HEK293 (cell line): ENCODE results near the gene CREBBP.

ENCODE experiments used
- CTCF ChIA-PET: fragments of 350-600 bp; formaldehyde crosslinking; extraction: SDS; loops from one replicate; lab custom pipeline; 2021; ENCODE audit warnings: antibody characterized with exemption; lab: Yijun Ruan, JAX
- POLR2A ChIA-PET: fragments of 300-600 bp; formaldehyde crosslinking; extraction: SDS; loops from one replicate; lab custom pipeline; 2020; ENCODE audit warnings: antibody characterized with exemption, inconsistent platforms; lab: Yijun Ruan, JAX
- H3K27ac ChIP-seq: fragments of 200-500 bp; sonication (Bioruptor generic); 2 replicates; pipeline ENCODE4 v1.5.1; 2014; ENCODE audit warnings: low read depth, low read length, control low read depth, inconsistent platforms; ENCODE audit errors: extremely low read depth
- H3K36me3 ChIP-seq, 2 experiments: fragments of 200-500 bp in 1 of 2; sonication (Bioruptor generic) in 1 of 2; 1 replicate in 1 of 2; 2 replicates in 1 of 2; pipeline ENCODE4 v1.5.1; 2014 to 2017; ENCODE audit warnings: inconsistent platforms in 2 of 2, low read length in 2 of 2; ENCODE audit not compliant: control insufficient read depth in 2 of 2, insufficient read depth in 1 of 2
- H3K4me1 ChIP-seq: fragments of 200-500 bp; sonication (Bioruptor generic); 2 replicates; pipeline ENCODE4 v1.5.1; 2014; ENCODE audit warnings: mild to moderate bottlenecking, low read length, inconsistent platforms; ENCODE audit not compliant: control insufficient read depth, insufficient read depth
- H3K4me3 ChIP-seq: 2 replicates; pipeline ENCODE4 v1.5.1; 2011; ENCODE audit warnings: low read depth, mild to moderate bottlenecking, control low read depth, low read length, moderate library complexity
- H3K9me3 ChIP-seq: fragments of 200-500 bp; sonication (Bioruptor generic); 2 replicates; pipeline ENCODE4 v1.5.1; 2014; ENCODE audit warnings: low read depth, low read length, inconsistent platforms; ENCODE audit not compliant: control insufficient read depth, insufficient read depth
- MYNN ChIP-seq: fragments of 450-650 bp; formaldehyde crosslinking; IDR thresholded peaks from 2 replicates; pipeline ENCODE4 v1.5.1; 2016; ENCODE audit warnings: missing biosample characterization, missing genetic modification characterization, borderline replicate concordance
- OSR2 ChIP-seq: fragments of 450-650 bp; formaldehyde crosslinking; IDR thresholded peaks from 2 replicates; pipeline ENCODE4 v1.5.1; 2016; ENCODE audit warnings: missing biosample characterization, missing genetic modification characterization
- PRDM1 ChIP-seq: fragments of 450-650 bp; formaldehyde crosslinking; IDR thresholded peaks from 2 replicates; pipeline ENCODE4; 2016; ENCODE audit warnings: missing biosample characterization, missing genetic modification characterization
- ZFHX2 ChIP-seq: fragments of 450-650 bp; formaldehyde crosslinking; conservative IDR thresholded peaks from 2 replicates; pipeline ENCODE4 v1.5.1; 2016; ENCODE audit warnings: missing biosample characterization, missing genetic modification characterization
- ZFP37 ChIP-seq: fragments of 450-650 bp; formaldehyde crosslinking; IDR thresholded peaks from 2 replicates; pipeline ENCODE4 v1.5.1; 2016; ENCODE audit warnings: missing biosample characterization, missing genetic modification characterization
- ZFP69B ChIP-seq: fragments of 450-650 bp; formaldehyde crosslinking; IDR thresholded peaks from 2 replicates; pipeline ENCODE4 v1.5.1; 2016; ENCODE audit warnings: missing biosample characterization, missing genetic modification characterization
- ZNF10 ChIP-seq: fragments of 450-650 bp; formaldehyde crosslinking; IDR thresholded peaks from 2 replicates; pipeline ENCODE4 v1.5.1; 2017; ENCODE audit warnings: missing biosample characterization, missing genetic modification characterization
- ZNF121 ChIP-seq: fragments of 450-650 bp; formaldehyde crosslinking; IDR thresholded peaks from 2 replicates; pipeline ENCODE4 v1.5.1; 2016; ENCODE audit warnings: missing biosample characterization, missing genetic modification characterization
- ZNF138 ChIP-seq: fragments of 450-650 bp; formaldehyde crosslinking; IDR thresholded peaks from 2 replicates; pipeline ENCODE4 v1.5.1; 2016; ENCODE audit warnings: missing biosample characterization, missing genetic modification characterization, borderline replicate concordance
- ZNF146 ChIP-seq: fragments of 450-650 bp; formaldehyde crosslinking; IDR thresholded peaks from 2 replicates; pipeline ENCODE4 v1.5.1; 2016; ENCODE audit warnings: missing biosample characterization, missing genetic modification characterization
- ZNF391 ChIP-seq: fragments of 450-650 bp; formaldehyde crosslinking; IDR thresholded peaks from 2 replicates; pipeline ENCODE4 v1.5.1; 2016; ENCODE audit warnings: low read depth, missing biosample characterization, missing genetic modification characterization, borderline replicate concordance
- ZNF426 ChIP-seq: fragments of 450-650 bp; formaldehyde crosslinking; IDR thresholded peaks from 2 replicates; pipeline ENCODE4 v1.5.1; 2017; ENCODE audit warnings: missing biosample characterization, missing genetic modification characterization, mild to moderate bottlenecking, inconsistent platforms, moderate library complexity
- ZNF600 ChIP-seq: fragments of 450-650 bp; formaldehyde crosslinking; IDR thresholded peaks from 2 replicates; pipeline ENCODE4 v1.5.1; 2016; ENCODE audit warnings: missing biosample characterization, missing genetic modification characterization
- TF ChIP-seq, protein P1 (sequence below): fragments of 450-650 bp; formaldehyde crosslinking; IDR thresholded peaks from 2 replicates; pipeline ENCODE4 v1.5.1; 2017; ENCODE audit warnings: missing biosample characterization, missing genetic modification characterization
- TF ChIP-seq, protein P2 (sequence below): fragments of 450-650 bp; formaldehyde crosslinking; IDR thresholded peaks from 2 replicates; pipeline ENCODE4 v1.5.1; 2016; ENCODE audit warnings: missing biosample characterization, missing genetic modification characterization
- TF ChIP-seq, protein P3 (sequence below): fragments of 450-650 bp; formaldehyde crosslinking; IDR thresholded peaks from 2 replicates; pipeline ENCODE4 v1.5.1; 2017; ENCODE audit warnings: missing biosample characterization, missing genetic modification characterization
- TF ChIP-seq, protein P4 (sequence below): fragments of 450-650 bp; formaldehyde crosslinking; IDR thresholded peaks from 2 replicates; pipeline ENCODE4 v1.5.1; 2016; ENCODE audit warnings: missing biosample characterization, missing genetic modification characterization

CREBBP gene

DNA sequence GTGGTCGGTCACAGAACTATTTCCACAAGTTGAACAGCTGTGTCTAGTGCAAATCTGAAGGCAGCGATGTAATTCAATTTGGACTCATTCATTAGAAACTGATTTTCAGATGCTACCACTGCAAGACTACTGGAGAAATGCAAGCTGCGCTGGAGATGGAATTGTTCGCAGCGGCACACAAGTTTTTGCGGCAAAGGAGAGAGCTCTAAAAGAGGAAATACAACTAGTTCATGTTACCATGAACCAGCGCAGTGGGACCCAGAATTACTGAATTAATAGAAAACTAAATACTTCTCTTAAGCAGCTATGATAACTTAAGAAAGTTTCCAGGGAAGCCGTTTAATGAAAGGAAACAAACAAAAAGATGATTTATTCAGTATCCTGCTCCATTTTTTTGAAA lies 1.9 kb downstream of the CREBBP start (continued):
- TF ChIP-seq, protein P1, sequence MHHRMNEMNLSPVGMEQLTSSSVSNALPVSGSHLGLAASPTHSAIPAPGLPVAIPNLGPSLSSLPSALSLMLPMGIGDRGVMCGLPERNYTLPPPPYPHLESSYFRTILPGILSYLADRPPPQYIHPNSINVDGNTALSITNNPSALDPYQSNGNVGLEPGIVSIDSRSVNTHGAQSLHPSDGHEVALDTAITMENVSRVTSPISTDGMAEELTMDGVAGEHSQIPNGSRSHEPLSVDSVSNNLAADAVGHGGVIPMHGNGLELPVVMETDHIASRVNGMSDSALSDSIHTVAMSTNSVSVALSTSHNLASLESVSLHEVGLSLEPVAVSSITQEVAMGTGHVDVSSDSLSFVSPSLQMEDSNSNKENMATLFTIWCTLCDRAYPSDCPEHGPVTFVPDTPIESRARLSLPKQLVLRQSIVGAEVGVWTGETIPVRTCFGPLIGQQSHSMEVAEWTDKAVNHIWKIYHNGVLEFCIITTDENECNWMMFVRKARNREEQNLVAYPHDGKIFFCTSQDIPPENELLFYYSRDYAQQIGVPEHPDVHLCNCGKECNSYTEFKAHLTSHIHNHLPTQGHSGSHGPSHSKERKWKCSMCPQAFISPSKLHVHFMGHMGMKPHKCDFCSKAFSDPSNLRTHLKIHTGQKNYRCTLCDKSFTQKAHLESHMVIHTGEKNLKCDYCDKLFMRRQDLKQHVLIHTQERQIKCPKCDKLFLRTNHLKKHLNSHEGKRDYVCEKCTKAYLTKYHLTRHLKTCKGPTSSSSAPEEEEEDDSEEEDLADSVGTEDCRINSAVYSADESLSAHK (tag by site-specific recombination) = peak; percentile 32
- TF ChIP-seq ZNF121 (tag by site-specific recombination) = no peak
- TF ChIP-seq ZNF426 (tag by site-specific recombination) = no peak
- TF ChIP-seq, protein P2, sequence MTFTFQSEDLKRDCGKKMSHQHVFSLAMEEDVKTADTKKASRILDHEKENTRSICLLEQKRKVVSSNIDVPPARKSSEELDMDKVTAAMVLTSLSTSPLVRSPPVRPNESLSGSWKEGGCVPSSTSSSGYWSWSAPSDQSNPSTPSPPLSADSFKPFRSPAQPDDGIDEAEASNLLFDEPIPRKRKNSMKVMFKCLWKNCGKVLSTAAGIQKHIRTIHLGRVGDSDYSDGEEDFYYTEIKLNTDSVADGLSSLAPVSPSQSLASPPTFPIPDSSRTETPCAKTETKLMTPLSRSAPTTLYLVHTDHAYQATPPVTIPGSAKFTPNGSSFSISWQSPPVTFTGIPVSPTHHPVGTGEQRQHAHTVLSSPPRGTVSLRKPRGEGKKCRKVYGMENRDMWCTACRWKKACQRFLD (tag by site-specific recombination) = no peak
- no peak for TF ChIP-seq ZNF138
- TF ChIP-seq PRDM1 (tag by site-specific recombination) = peak; percentile 68
- TF ChIP-seq ZNF146 (tag by site-specific recombination) = no peak
- TF ChIP-seq ZFP69B (tag by site-specific recombination) = peak; percentile 76
- TF ChIP-seq, protein P3, sequence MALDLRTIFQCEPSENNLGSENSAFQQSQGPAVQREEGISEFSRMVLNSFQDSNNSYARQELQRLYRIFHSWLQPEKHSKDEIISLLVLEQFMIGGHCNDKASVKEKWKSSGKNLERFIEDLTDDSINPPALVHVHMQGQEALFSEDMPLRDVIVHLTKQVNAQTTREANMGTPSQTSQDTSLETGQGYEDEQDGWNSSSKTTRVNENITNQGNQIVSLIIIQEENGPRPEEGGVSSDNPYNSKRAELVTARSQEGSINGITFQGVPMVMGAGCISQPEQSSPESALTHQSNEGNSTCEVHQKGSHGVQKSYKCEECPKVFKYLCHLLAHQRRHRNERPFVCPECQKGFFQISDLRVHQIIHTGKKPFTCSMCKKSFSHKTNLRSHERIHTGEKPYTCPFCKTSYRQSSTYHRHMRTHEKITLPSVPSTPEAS (tag by site-specific recombination) = no peak
- TF ChIP-seq, protein P4, sequence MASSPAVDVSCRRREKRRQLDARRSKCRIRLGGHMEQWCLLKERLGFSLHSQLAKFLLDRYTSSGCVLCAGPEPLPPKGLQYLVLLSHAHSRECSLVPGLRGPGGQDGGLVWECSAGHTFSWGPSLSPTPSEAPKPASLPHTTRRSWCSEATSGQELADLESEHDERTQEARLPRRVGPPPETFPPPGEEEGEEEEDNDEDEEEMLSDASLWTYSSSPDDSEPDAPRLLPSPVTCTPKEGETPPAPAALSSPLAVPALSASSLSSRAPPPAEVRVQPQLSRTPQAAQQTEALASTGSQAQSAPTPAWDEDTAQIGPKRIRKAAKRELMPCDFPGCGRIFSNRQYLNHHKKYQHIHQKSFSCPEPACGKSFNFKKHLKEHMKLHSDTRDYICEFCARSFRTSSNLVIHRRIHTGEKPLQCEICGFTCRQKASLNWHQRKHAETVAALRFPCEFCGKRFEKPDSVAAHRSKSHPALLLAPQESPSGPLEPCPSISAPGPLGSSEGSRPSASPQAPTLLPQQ (tag by site-specific recombination) = peak; percentile 86; the same call in 1 of the 2 replicates

DNA sequence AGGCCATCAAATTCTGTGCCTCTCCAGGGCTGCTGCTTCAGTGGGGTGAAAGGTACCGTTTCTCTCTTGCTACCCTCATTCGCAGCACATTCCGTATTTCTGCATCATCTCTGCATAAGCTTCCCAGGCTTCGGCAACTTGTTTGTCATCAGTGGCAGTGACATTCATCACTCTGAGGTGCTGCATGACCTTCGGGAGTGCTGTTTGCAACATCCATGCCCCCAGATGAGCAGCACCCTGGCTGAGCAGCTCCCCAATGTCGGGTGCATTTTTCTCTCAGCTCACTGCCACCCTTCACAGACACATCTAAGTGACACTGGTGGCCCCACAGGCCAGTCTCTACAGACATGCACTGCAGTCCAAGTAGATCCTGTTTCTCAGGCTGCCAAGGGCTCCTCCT lies 3.8 kb downstream of the CREBBP start:
- POLR2A ChIA-PET = interaction anchor here (0.6 kb wide), 1 partner anchor 166 kb away, joined by 4 read pairs; no protein-coding TSS in a partner anchor
- H3K4me3 ChIP-seq = no peak overlapping the region
- H3K27ac ChIP-seq = no peak overlapping the region
- CTCF ChIA-PET = no interaction called here
- peak; percentile 23; the same call in 1 of the 2 replicates for TF ChIP-seq PRDM1 (tag by site-specific recombination)
- TF ChIP-seq, protein P4 (tag by site-specific recombination) = peak; percentile 59
- TF ChIP-seq OSR2 (tag by site-specific recombination) = peak; percentile 31; the same call in 1 of the 2 replicates
- no peak for TF ChIP-seq MYNN (tag by site-specific recombination)
- TF ChIP-seq ZNF10 (tag by site-specific recombination) = peak; percentile 88
- no peak for TF ChIP-seq ZNF391 (tag by site-specific recombination)
- TF ChIP-seq ZFP37 (tag by site-specific recombination) = no peak
- no peak for TF ChIP-seq ZFHX2 (tag by site-specific recombination)
- TF ChIP-seq ZNF600 = peak; percentile 86
- TF ChIP-seq, all 188 proteins: peak for 5
- no peaks in the 10 kb centered on the region for H3K9me3 ChIP-seq
- H3K4me1 ChIP-seq = peaks cover 32% of the 10 kb centered on the region
- peaks cover 0 to 15% of the 10 kb centered on the region in 2 experiments; a peak in 2 of 3 replicates for H3K36me3 ChIP-seq
